K562 (cell line): ENCODE data around the gene RHOB. TPM values are rescaled to one million over a fixed set of nuclear protein-coding genes. Genes with fewer than 3 reads are reported as not detected.
A peak's percentile ranks its signal among the peaks of the same experiment; 100 is the strongest.

Experiments used
- ATAC-seq: fragments of 200-7000 bp; cut with Tn5 transposase; 3 replicates; pipeline ENCODE4 v1.9.1; 2020; ENCODE audit warnings: moderate library complexity
- BruUV-seq: library from RNA; stranded (reverse); fragments of 400-500 nt; replicated peaks from 2 replicates; lab custom pipeline; 2021; lab: Mats Ljungman, UMichigan
- CTCF ChIA-PET: fragments of 300-600 bp; formaldehyde crosslinking; extraction: SDS; loops from one replicate; lab custom pipeline; 2021; ENCODE audit warnings: low intra/inter-chr PET ratio; lab: Yijun Ruan, JAX
- POLR2A ChIA-PET: fragments of 300-600, 350-650 bp; sonication (Branson Sonifier 250); formaldehyde crosslinking; extraction: SDS; loops from one replicate; lab custom pipeline; 2021; ENCODE audit warnings: antibody characterized with exemption, inconsistent platforms; lab: Yijun Ruan, JAX
- DNase-seq, 4 experiments: peaks; one replicate each; pipeline versions ENCODE4 v3.0.0 to v3.0.0-alpha.2; 2011 to 2018; ENCODE audit warnings: low spot score in 3 of 4, mixed read lengths in 3 of 4; ENCODE audit errors: extremely low read depth in 1 of 4
- FAIRE-seq: peaks from 2 replicates; lab custom pipeline; 2011; peaks lifted over from hg19 to GRCh38; lab: Jason Lieb, UNC
- H2AFZ ChIP-seq: 2 replicates; pipeline ENCODE4 v1.6.0; 2011; ENCODE audit warnings: low read depth, low read length, control low read depth, inconsistent platforms
- H3K27ac ChIP-seq: fragments of 200-600 bp; 3 replicates; pipeline ENCODE4 v1.8.0; 2011; ENCODE audit warnings: low read depth, mild to moderate bottlenecking, control low read depth, inconsistent platforms, low read length, moderate library complexity, mixed read lengths; ENCODE audit errors: extremely low read depth
- H3K27me3 ChIP-seq, 2 experiments: fragments of 300-600 bp in 1 of 2; 2 replicates in 1 of 2; 3 replicates in 1 of 2; pipeline versions ENCODE4 v1.6.0 to v1.8.0; 2011; ENCODE audit warnings: inconsistent platforms in 2 of 2, low read length in 2 of 2, mild to moderate bottlenecking in 1 of 2, mixed read lengths in 1 of 2, moderate library complexity in 1 of 2; ENCODE audit not compliant: control insufficient read depth in 2 of 2, insufficient read depth in 2 of 2
- H3K36me3 ChIP-seq: fragments of 300-600 bp; 3 replicates; pipeline ENCODE4 v1.8.0; 2011; ENCODE audit warnings: mild to moderate bottlenecking, low read length, inconsistent platforms; ENCODE audit not compliant: control insufficient read depth, insufficient read depth
- H3K4me1 ChIP-seq, 2 experiments: fragments of 200-600 bp in 1 of 2; replicated peaks in 1 of 2; 2 replicates in 1 of 2; 3 replicates in 1 of 2; pipeline versions ENCODE4 v1.5.1 to v1.8.0; 2011; ENCODE audit warnings: inconsistent platforms in 2 of 2, low read length in 2 of 2, mild to moderate bottlenecking in 1 of 2, mixed read lengths in 1 of 2, moderate library complexity in 1 of 2; ENCODE audit not compliant: control insufficient read depth in 2 of 2, insufficient read depth in 2 of 2
- H3K4me2 ChIP-seq: 2 replicates; pipeline ENCODE4 v1.6.1; 2011; ENCODE audit warnings: low read length, control low read depth, inconsistent platforms, mixed read lengths; ENCODE audit not compliant: insufficient read depth
- H3K4me3 ChIP-seq: fragments of 200-600 bp; sonication (generic), shearing (Covaris generic); 2 replicates; pipeline ENCODE4 v1.5.1; 2016; ENCODE audit warnings: control low read depth, inconsistent platforms
- H3K79me2 ChIP-seq: fragments of 200-600 bp; 3 replicates; pipeline ENCODE4 v1.8.0; 2011; ENCODE audit warnings: low read length, inconsistent platforms; ENCODE audit not compliant: control insufficient read depth, insufficient read depth
- H3K9ac ChIP-seq, 2 experiments: 2 replicates each; pipeline versions ENCODE4 v1.6.0 to v1.6.1; 2011; ENCODE audit warnings: low read depth in 2 of 2, low read length in 2 of 2, control low read depth in 1 of 2, inconsistent platforms in 1 of 2, mild to moderate bottlenecking in 1 of 2, mixed read lengths in 1 of 2; ENCODE audit not compliant: insufficient read depth in 1 of 2
- H3K9me1 ChIP-seq: one replicate; pipeline ENCODE4 v1.6.0; 2011; ENCODE audit warnings: inconsistent platforms, mild to moderate bottlenecking, low read length, moderate library complexity; ENCODE audit not compliant: control insufficient read depth, insufficient read depth
- H3K9me3 ChIP-seq: replicated peaks from 2 replicates; pipeline ENCODE4 v1.5.1; 2011; ENCODE audit warnings: low read depth, low read length, inconsistent platforms; ENCODE audit not compliant: control insufficient read depth, insufficient read depth
- H4K20me1 ChIP-seq: replicated peaks from 2 replicates; pipeline ENCODE4 v1.6.1; 2011; ENCODE audit warnings: low read length, inconsistent platforms, mixed read lengths; ENCODE audit not compliant: control insufficient read depth, insufficient read depth
- ASH1L ChIP-seq: fragments of 450-650 bp; IDR thresholded peaks from 2 replicates; pipeline ENCODE4 v1.6.1; 2018; ENCODE audit warnings: borderline replicate concordance, mild to moderate bottlenecking, low read depth; ENCODE audit not compliant: partially characterized antibody
- CEBPB ChIP-seq: fragments of 450-650 bp; IDR thresholded peaks from 2 replicates; pipeline ENCODE4 v1.6.1; 2016; ENCODE audit warnings: missing genetic modification characterization, missing compliant biosample characterization
- L3MBTL2 ChIP-seq: fragments of 450-650 bp; IDR thresholded peaks from 2 replicates; pipeline ENCODE4 v1.6.1; 2016; ENCODE audit warnings: mild to moderate bottlenecking, moderate library complexity
- WGBS: fragments of 100-300 bp; shearing (Covaris generic); methylation state at CpG from one replicate; pipeline ENCODE4 v1.1.6; 2016; ENCODE audit warnings: low coverage, mixed read lengths; ENCODE audit not compliant: insufficient coverage; ENCODE audit errors: missing lambda C conversion rate; 5-methylcytosine and 5-hydroxymethylcytosine counted together
- in situ Hi-C: fragments of 300-500 bp; cut with MboI; formaldehyde crosslinking; loops from 4 replicates; pipeline ENCODE4 v1.15.0; 2018; ENCODE audit warnings: inconsistent platforms, mixed read lengths
- intact Hi-C: fragments of 100-400 bp; cut with micrococcal nuclease; formaldehyde crosslinking; loops from 2 replicates; pipeline ENCODE4 v1.14.2; 2022
- polyA plus RNA-seq, 8 experiments: library from polyadenylated mRNA; depleted of rRNA in 4 of 8; stranded (reverse) in 5 of 8; unstranded in 3 of 8; fragments of >200 nt; fragmentation: Nextera tagmentation in 2 of 8; fragmentation: Illumina TruSeq in 1 of 8; extraction: Ambion mirVana in 2 of 8; extraction: Trizol in 1 of 8; gene quantifications; 2 replicates each; pipeline versions ENCODE4 v1.2.1 to v1.2.3, GENCODE V29; 2011 to 2014; ENCODE audit warnings: inconsistent platforms in 1 of 8, missing spikeins in 1 of 8
- total RNA-seq, 7 experiments: library from RNA; depleted of rRNA in 6 of 7; stranded (reverse); fragments of >200 nt in 6 of 7; fragmentation: Illumina TruSeq in 2 of 7; extraction: Trizol in 2 of 7; gene quantifications; 2 replicates each; pipeline versions ENCODE4 v1.2.1 to v1.2.3, GENCODE V29; 2011 to 2021; ENCODE audit warnings: low replicate concordance in 1 of 7
- TF ChIP-seq, protein P1 (sequence below): fragments of 450-650 bp; IDR thresholded peaks from 2 replicates; pipeline ENCODE4 v1.6.1; 2016; ENCODE audit warnings: mild to moderate bottlenecking, moderate library complexity

The RHOB gene
- total and polyA plus RNA-seq, 9 of the 15 experiments (the other 6 are each of a cell fraction or from before 2014, with no cell fraction given): 0.07 to 4.8 (median 1.1) TPM

DNA sequence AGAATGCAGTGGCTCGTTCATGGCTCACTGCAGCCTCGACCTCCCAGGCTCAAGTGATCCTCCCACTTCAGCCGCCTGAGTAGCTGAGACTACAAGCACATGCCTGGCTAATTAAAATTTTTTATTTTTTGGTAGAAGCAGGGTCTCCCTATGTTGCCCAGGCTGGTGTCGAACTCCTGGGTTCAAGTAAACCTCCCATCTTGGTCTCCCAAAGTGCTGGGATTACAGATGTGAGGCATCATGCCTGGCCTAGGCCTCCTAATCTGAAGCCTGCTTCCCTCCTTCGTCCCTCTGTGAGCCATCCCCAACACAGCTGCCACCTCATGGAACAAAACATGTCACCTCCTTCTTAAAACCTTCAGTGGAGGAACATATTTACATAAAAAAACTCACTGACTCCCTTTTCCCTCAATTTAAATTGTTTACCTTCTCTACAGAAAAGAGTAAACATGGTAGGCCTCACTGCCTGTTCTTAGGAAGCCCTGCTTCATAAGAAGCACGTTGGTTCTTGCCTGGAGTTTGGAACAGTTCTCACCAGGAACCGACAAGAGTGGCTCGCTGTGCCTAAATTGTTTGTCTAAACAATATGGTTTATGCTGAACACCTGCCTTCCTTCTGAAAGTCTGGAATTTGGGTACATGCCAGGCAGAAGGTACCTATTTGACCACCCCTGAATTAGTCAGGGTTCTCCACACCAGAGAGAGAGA is 12.1 kb upstream of the RHOB start:
- FAIRE-seq (no peak), DNase-seq (no peak), ATAC-seq (no peak; the same call in 2 of the 3 replicates)
- peaks cover 4 to 11% of the 10 kb centered on the region in 2 experiments; a peak in 2 of 5 replicates for H3K27me3 ChIP-seq
- H4K20me1 ChIP-seq: no peaks in the 10 kb centered on the region
- H3K79me2 ChIP-seq: no peaks in the 10 kb centered on the region
- no peak overlapping the region for H3K4me3 ChIP-seq
- 23% methylated on average over 8 of the region's 8 CpGs for WGBS
- CTCF ChIA-PET: no interaction called here
- H3K36me3 ChIP-seq: no peaks in the 10 kb centered on the region
- no peaks in the 10 kb centered on the region for H3K9me1 ChIP-seq
- H2AFZ ChIP-seq: peak overlapping the region; percentile 7; the same call in 1 of the 2 replicates
- no peaks in the 10 kb centered on the region for H3K9me3 ChIP-seq
- no peak overlapping the region for H3K4me2 ChIP-seq
- BruUV-seq: no TSS peak
- in situ Hi-C loops (loop anchor here (25.0 kb wide), 1 partner anchor 503 kb away; no protein-coding TSS in a partner anchor), intact Hi-C loops (loop anchor here (5.0 kb wide), 1 partner anchor 37 kb away; no protein-coding TSS in a partner anchor)
- H3K9ac ChIP-seq: no peak overlapping the region
- H3K4me1 ChIP-seq: peaks cover 6 to 22% of the 10 kb centered on the region in 2 experiments; a peak in 4 of 5 replicates
- TF ChIP-seq L3MBTL2: 0 out of 2 replicates have a peak, but pooled peaks have one; percentile 14
- no peak for TF ChIP-seq CEBPB
- TF ChIP-seq, protein P1, sequence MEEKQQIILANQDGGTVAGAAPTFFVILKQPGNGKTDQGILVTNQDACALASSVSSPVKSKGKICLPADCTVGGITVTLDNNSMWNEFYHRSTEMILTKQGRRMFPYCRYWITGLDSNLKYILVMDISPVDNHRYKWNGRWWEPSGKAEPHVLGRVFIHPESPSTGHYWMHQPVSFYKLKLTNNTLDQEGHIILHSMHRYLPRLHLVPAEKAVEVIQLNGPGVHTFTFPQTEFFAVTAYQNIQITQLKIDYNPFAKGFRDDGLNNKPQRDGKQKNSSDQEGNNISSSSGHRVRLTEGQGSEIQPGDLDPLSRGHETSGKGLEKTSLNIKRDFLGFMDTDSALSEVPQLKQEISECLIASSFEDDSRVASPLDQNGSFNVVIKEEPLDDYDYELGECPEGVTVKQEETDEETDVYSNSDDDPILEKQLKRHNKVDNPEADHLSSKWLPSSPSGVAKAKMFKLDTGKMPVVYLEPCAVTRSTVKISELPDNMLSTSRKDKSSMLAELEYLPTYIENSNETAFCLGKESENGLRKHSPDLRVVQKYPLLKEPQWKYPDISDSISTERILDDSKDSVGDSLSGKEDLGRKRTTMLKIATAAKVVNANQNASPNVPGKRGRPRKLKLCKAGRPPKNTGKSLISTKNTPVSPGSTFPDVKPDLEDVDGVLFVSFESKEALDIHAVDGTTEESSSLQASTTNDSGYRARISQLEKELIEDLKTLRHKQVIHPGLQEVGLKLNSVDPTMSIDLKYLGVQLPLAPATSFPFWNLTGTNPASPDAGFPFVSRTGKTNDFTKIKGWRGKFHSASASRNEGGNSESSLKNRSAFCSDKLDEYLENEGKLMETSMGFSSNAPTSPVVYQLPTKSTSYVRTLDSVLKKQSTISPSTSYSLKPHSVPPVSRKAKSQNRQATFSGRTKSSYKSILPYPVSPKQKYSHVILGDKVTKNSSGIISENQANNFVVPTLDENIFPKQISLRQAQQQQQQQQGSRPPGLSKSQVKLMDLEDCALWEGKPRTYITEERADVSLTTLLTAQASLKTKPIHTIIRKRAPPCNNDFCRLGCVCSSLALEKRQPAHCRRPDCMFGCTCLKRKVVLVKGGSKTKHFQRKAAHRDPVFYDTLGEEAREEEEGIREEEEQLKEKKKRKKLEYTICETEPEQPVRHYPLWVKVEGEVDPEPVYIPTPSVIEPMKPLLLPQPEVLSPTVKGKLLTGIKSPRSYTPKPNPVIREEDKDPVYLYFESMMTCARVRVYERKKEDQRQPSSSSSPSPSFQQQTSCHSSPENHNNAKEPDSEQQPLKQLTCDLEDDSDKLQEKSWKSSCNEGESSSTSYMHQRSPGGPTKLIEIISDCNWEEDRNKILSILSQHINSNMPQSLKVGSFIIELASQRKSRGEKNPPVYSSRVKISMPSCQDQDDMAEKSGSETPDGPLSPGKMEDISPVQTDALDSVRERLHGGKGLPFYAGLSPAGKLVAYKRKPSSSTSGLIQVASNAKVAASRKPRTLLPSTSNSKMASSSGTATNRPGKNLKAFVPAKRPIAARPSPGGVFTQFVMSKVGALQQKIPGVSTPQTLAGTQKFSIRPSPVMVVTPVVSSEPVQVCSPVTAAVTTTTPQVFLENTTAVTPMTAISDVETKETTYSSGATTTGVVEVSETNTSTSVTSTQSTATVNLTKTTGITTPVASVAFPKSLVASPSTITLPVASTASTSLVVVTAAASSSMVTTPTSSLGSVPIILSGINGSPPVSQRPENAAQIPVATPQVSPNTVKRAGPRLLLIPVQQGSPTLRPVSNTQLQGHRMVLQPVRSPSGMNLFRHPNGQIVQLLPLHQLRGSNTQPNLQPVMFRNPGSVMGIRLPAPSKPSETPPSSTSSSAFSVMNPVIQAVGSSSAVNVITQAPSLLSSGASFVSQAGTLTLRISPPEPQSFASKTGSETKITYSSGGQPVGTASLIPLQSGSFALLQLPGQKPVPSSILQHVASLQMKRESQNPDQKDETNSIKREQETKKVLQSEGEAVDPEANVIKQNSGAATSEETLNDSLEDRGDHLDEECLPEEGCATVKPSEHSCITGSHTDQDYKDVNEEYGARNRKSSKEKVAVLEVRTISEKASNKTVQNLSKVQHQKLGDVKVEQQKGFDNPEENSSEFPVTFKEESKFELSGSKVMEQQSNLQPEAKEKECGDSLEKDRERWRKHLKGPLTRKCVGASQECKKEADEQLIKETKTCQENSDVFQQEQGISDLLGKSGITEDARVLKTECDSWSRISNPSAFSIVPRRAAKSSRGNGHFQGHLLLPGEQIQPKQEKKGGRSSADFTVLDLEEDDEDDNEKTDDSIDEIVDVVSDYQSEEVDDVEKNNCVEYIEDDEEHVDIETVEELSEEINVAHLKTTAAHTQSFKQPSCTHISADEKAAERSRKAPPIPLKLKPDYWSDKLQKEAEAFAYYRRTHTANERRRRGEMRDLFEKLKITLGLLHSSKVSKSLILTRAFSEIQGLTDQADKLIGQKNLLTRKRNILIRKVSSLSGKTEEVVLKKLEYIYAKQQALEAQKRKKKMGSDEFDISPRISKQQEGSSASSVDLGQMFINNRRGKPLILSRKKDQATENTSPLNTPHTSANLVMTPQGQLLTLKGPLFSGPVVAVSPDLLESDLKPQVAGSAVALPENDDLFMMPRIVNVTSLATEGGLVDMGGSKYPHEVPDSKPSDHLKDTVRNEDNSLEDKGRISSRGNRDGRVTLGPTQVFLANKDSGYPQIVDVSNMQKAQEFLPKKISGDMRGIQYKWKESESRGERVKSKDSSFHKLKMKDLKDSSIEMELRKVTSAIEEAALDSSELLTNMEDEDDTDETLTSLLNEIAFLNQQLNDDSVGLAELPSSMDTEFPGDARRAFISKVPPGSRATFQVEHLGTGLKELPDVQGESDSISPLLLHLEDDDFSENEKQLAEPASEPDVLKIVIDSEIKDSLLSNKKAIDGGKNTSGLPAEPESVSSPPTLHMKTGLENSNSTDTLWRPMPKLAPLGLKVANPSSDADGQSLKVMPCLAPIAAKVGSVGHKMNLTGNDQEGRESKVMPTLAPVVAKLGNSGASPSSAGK: peak; percentile 25; the same call in 1 of the 2 replicates
- TF ChIP-seq ASH1L: no peak
- POLR2A ChIA-PET: no interaction called here
- H3K27ac ChIP-seq: no peak overlapping the region
